BJ (cell line): ENCODE measurements around the gene SLC30A3. TPM values are rescaled to one million over a fixed set of nuclear protein-coding genes. Genes with fewer than 3 reads are reported as not detected.

ENCODE experiments used
- CTCF ChIA-PET: fragments of 350-600 bp; formaldehyde crosslinking; extraction: SDS; loops from one replicate; lab custom pipeline; 2021; ENCODE audit warnings: antibody characterized with exemption, inconsistent platforms; lab: Yijun Ruan, JAX
- POLR2A ChIA-PET: fragments of 300-600 bp; sonication (Branson Sonifier 250); formaldehyde crosslinking; extraction: SDS; loops from one replicate; lab custom pipeline; 2021; ENCODE audit warnings: antibody characterized with exemption; lab: Charles Lee
- DNase-seq: peaks from one replicate; pipeline ENCODE4 v3.0.0-alpha.2; 2011; ENCODE audit warnings: low read depth
- H3K27me3 ChIP-seq: 2 replicates; pipeline ENCODE4 v1.6.0; 2011; ENCODE audit warnings: low read length; ENCODE audit not compliant: control insufficient read depth, insufficient read depth
- H3K36me3 ChIP-seq: 2 replicates; pipeline ENCODE4 v1.5.1; 2011; ENCODE audit warnings: low read length; ENCODE audit not compliant: control insufficient read depth, insufficient read depth
- H3K4me3 ChIP-seq: 2 replicates; pipeline ENCODE4 v1.5.1; 2011; ENCODE audit warnings: low read depth, mild to moderate bottlenecking, control low read depth, low read length
- CTCF ChIP-seq: IDR thresholded peaks from 2 replicates; pipeline ENCODE4 v1.5.1; 2011; ENCODE audit warnings: low read depth, mild to moderate bottlenecking, control low read depth, inconsistent platforms, low read length, moderate library complexity; ENCODE audit not compliant: insufficient read depth
- polyA plus RNA-seq: library from polyadenylated mRNA; depleted of rRNA; stranded (reverse); fragments of >200 nt; gene quantifications from 2 replicates; pipeline ENCODE4 v1.2.3, GENCODE V29; 2011

The SLC30A3 gene
- polyA plus RNA-seq, 1 experiment, result 0.10 TPM

- no peak overlapping the region for H3K4me3 ChIP-seq
- TF ChIP-seq CTCF, result no peak
- CTCF ChIA-PET, result interaction anchor here (1.5 to 1.8 kb wide), 2 partner anchors 9 to 21 kb away, joined by 4 to 9 read pairs; no protein-coding TSS in a partner anchor
- no peak for DNase-seq
- POLR2A ChIA-PET, result no interaction called here
- no peaks in the 10 kb centered on the region for H3K36me3 ChIP-seq
- peaks cover 31% of the 10 kb centered on the region for H3K27me3 ChIP-seq
Observed at GRCh38 chr2:27258051-27258450, 4.8 kb downstream of the SLC30A3 start.

- ChIA-PET CTCF (interaction anchor here (1.3 to 1.6 kb wide), 2 partner anchors 8 to 45 kb away, joined by 4 read pairs; no protein-coding TSS in a partner anchor), POLR2A (no interaction called here)
- DNase-seq, result no peak
- no peak for TF ChIP-seq CTCF
- Histone ChIP-seq H3K27me3 (peaks cover 26% of the 10 kb centered on the region), H3K36me3 (no peaks in the 10 kb centered on the region), H3K4me3 (no peak overlapping the region)
Observed at GRCh38 chr2:27256855-27257454, 5.9 kb downstream of the SLC30A3 start.

- H3K4me3 ChIP-seq, result no peak overlapping the region
- POLR2A ChIA-PET, result interaction anchor here (0.6 kb wide), 1 partner anchor 77 kb away, joined by 15 read pairs; no protein-coding TSS in a partner anchor
- H3K27me3 ChIP-seq, result peaks cover 23% of the 10 kb centered on the region
- CTCF ChIA-PET, result interaction anchor here (0.8 to 1.6 kb wide), 5 partner anchors 9 to 64 kb away, joined by 3 to 5 read pairs (median 4); no protein-coding TSS in a partner anchor
- no peaks in the 10 kb centered on the region for H3K36me3 ChIP-seq
- DNase-seq, result no peak
- no peak for TF ChIP-seq CTCF
Observed at GRCh38 chr2:27255660-27256059, 7.2 kb downstream of the SLC30A3 start.

GRCh38 chr2:27255187-27255586 lies 7.7 kb downstream of the SLC30A3 start:
- ChIA-PET CTCF (interaction anchor here (0.8 to 1.6 kb wide), 5 partner anchors 10 to 64 kb away, joined by 3 to 5 read pairs (median 4); no protein-coding TSS in a partner anchor), POLR2A (no interaction called here)
- DNase-seq, result no peak
- TF ChIP-seq CTCF, result no peak
- no peak overlapping the region for H3K4me3 ChIP-seq
- H3K27me3 ChIP-seq, result peaks cover 23% of the 10 kb centered on the region
- no peaks in the 10 kb centered on the region for H3K36me3 ChIP-seq

- no peaks in the 10 kb centered on the region for H3K36me3 ChIP-seq
- POLR2A ChIA-PET, result no interaction called here
- peaks cover 13% of the 10 kb centered on the region for H3K27me3 ChIP-seq
- no peak for DNase-seq
- CTCF ChIA-PET, result interaction anchor here (1.1 to 4.3 kb wide), 4 partner anchors 8 to 52 kb away, joined by 3 to 24 read pairs (median 6); partner anchors contain the start of gene TRIM54
- no peak for TF ChIP-seq CTCF
- no peak overlapping the region for H3K4me3 ChIP-seq
Observed at GRCh38 chr2:27251766-27252165, 11.1 kb downstream of the SLC30A3 start.
